Measurements from ENCODE around the gene SUMO1.

DNA sequence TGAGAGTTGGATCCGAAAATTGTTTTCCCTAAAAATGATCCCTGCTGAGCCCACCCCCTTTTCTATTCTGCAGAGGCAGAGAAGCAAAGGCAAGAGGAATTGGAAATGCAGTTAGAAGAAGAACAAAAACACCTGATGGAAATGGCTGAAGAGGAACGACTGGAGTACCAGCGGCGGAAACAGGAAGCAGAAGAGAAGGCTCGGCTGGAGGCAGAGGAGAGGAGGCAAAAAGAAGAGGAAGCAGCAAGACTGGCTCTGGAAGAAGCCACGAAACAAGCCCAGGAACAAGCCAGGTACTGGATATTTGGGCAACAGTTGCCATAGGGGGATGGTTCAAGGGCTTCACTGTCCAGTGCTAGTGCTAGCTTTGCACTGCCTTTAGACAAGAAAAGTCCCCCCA is 41.7 kb downstream of the SUMO1 start:
- TF ChIP-seq SIN3A (IDR thresholded peaks at IDR 0.05; ENCODE audit: borderline replicate concordance, insufficient read depth, low read length), result no peak
- TF ChIP-seq REST (IDR thresholded peaks at IDR 0.05; ENCODE audit: insufficient read depth in 1 of 2, low read depth in 2 of 2, low read length in 2 of 2), result no peak
- TF ChIP-seq TAF1 (IDR thresholded peaks at IDR 0.05; ENCODE audit: borderline replicate concordance, insufficient read depth, low read length), result no peak
- TF ChIP-seq POLR2AphosphoS5 (IDR thresholded peaks at IDR 0.05; ENCODE audit: low read depth, low read length), result no peak
- no peak for TF ChIP-seq FOXP2 (optimal IDR thresholded peaks at IDR 0.05; ENCODE audit: borderline replicate concordance, extremely low read depth, extremely low read length, insufficient read depth)

All from PFSK-1 (cell line).